ENCODE results near the gene BCKDHB.

- no peak for TF ChIP-seq CTCF (IDR thresholded peaks at IDR 0.05)
- TF ChIP-seq EP300 (IDR thresholded peaks at IDR 0.05) = no peak
Observed at GRCh38 chr6:80330961-80331360, 224.5 kb downstream of the BCKDHB start.
